Astrocyte (in vitro differentiated cells and primary cell): Measurements from ENCODE around the gene RAB4B.

Experiments used
- CTCF ChIP-seq: IDR thresholded peaks from 2 replicates; pipeline ENCODE4 v1.5.1; 2011; ENCODE audit warnings: low read depth, mild to moderate bottlenecking, inconsistent platforms, low read length, moderate library complexity; ENCODE audit not compliant: insufficient read depth
- EZH2 ChIP-seq: IDR thresholded peaks from 2 replicates; pipeline ENCODE4 v1.6.1; 2012; ENCODE audit warnings: mild to moderate bottlenecking, low read length, inconsistent platforms; ENCODE audit not compliant: insufficient read depth

GRCh38 chr19:40750874-40751537, 27.0 kb upstream of the RAB4B start, which contains the start of gene SNRPA:
- no peak for TF ChIP-seq CTCF
- no peak for TF ChIP-seq EZH2
